Endothelial cell of umbilical vein (primary cell): Measurements from ENCODE around the gene PODXL2. TPM values are rescaled to one million over a fixed set of nuclear protein-coding genes. Genes with fewer than 3 reads are reported as not detected.

Experiments
- BruUV-seq: library from RNA; stranded (reverse); fragments of 400-500 nt; replicated peaks from 2 replicates; lab custom pipeline; 2021; lab: Mats Ljungman, UMichigan
- CTCF ChIA-PET: fragments of 300-600, 350-600 bp; sonication (Branson Sonifier 250); formaldehyde crosslinking; loops from one replicate; lab custom pipeline; 2021; ENCODE audit warnings: antibody characterized with exemption, inconsistent platforms; lab: Charles Lee
- POLR2A ChIA-PET: fragments of 300-600, 350-600 bp; sonication (Branson Sonifier 250); formaldehyde crosslinking; loops from one replicate; lab custom pipeline; 2021; ENCODE audit warnings: antibody characterized with exemption, inconsistent platforms; lab: Charles Lee
- DNase-seq: peaks from one replicate; pipeline ENCODE4 v3.0.0-alpha.2; 2011; ENCODE audit warnings: low read depth, low spot score
- FAIRE-seq: peaks from 2 replicates; lab custom pipeline; 2011; peaks lifted over from hg19 to GRCh38; lab: Jason Lieb, UNC
- H2AFZ ChIP-seq: 2 replicates; pipeline ENCODE4 v1.6.0; 2012; ENCODE audit warnings: low read depth, low read length, control low read depth, inconsistent platforms
- H3K27ac ChIP-seq: 2 replicates; pipeline ENCODE4 v1.5.1; 2011; ENCODE audit warnings: low read depth, mild to moderate bottlenecking, control low read depth, low read length, moderate library complexity; ENCODE audit not compliant: insufficient read depth
- H3K27me3 ChIP-seq, 2 experiments: 2 replicates each; pipeline versions ENCODE4 v1.6.0 to v1.6.1; 2011; ENCODE audit warnings: low read length in 2 of 2, mixed read lengths in 1 of 2; ENCODE audit not compliant: control insufficient read depth in 2 of 2, insufficient read depth in 2 of 2
- H3K36me3 ChIP-seq, 2 experiments: 2 replicates in 1 of 2; 3 replicates in 1 of 2; pipeline ENCODE4 v1.5.1; 2011; ENCODE audit warnings: low read length in 2 of 2, mild to moderate bottlenecking in 1 of 2, moderate library complexity in 1 of 2; ENCODE audit not compliant: control insufficient read depth in 2 of 2, insufficient read depth in 2 of 2; ENCODE audit errors: extremely low read depth in 1 of 2
- H3K4me1 ChIP-seq: 3 replicates; pipeline ENCODE4 v1.5.1; 2011; ENCODE audit warnings: mild to moderate bottlenecking, low read length; ENCODE audit not compliant: control insufficient read depth, insufficient read depth; ENCODE audit errors: extremely low read depth
- H3K4me2 ChIP-seq: 2 replicates; pipeline ENCODE4 v1.6.1; 2011; ENCODE audit warnings: low read length, control low read depth, mixed read lengths; ENCODE audit not compliant: insufficient read depth
- H3K4me3 ChIP-seq, 3 experiments: fragments of 200-600 bp in 1 of 3; sonication (generic), shearing (Covaris generic) in 1 of 3; replicated peaks in 1 of 3; 2 replicates each; pipeline ENCODE4 v1.5.1; 2011 to 2016; ENCODE audit warnings: control low read depth in 3 of 3, low read length in 3 of 3, mild to moderate bottlenecking in 2 of 3, inconsistent platforms in 1 of 3, low read depth in 1 of 3, moderate library complexity in 1 of 3; ENCODE audit not compliant: insufficient read depth in 1 of 3
- H3K79me2 ChIP-seq: 2 replicates; pipeline ENCODE4 v1.6.0; 2012; ENCODE audit warnings: low read length, inconsistent platforms; ENCODE audit not compliant: control insufficient read depth, insufficient read depth
- H3K9ac ChIP-seq: replicated peaks from 2 replicates; pipeline ENCODE3; 2011; ENCODE audit warnings: low read length, control low read depth; ENCODE audit not compliant: insufficient read depth; ENCODE audit errors: extremely low read depth
- H3K9me1 ChIP-seq: replicated peaks from 3 replicates; pipeline ENCODE4 v1.6.0; 2011; ENCODE audit warnings: mild to moderate bottlenecking, low read length; ENCODE audit not compliant: control insufficient read depth, insufficient read depth; ENCODE audit errors: extremely low read depth
- H3K9me3 ChIP-seq: replicated peaks from 2 replicates; pipeline ENCODE4 v1.5.1; 2012; ENCODE audit warnings: low read length, inconsistent platforms; ENCODE audit not compliant: control insufficient read depth, insufficient read depth
- H4K20me1 ChIP-seq: replicated peaks from 2 replicates; pipeline ENCODE3; 2011; ENCODE audit warnings: mild to moderate bottlenecking, low read length; ENCODE audit not compliant: control insufficient read depth, insufficient read depth; ENCODE audit errors: extremely low read depth
- CTCF ChIP-seq, 2 donors: IDR thresholded peaks; 1 replicate in 1 of 2; 2 replicates in 1 of 2; pipeline ENCODE4 v1.5.1; 2011; ENCODE audit warnings: low read length in 2 of 2, mild to moderate bottlenecking in 2 of 2, moderate library complexity in 2 of 2, control low read depth in 1 of 2, inconsistent platforms in 1 of 2, low read depth in 1 of 2; ENCODE audit not compliant: insufficient read depth in 1 of 2; ENCODE audit errors: extremely low read depth in 1 of 2
- EZH2 ChIP-seq: IDR thresholded peaks from 2 replicates; pipeline ENCODE4 v1.6.1; 2012; ENCODE audit warnings: borderline replicate concordance, low read depth, mild to moderate bottlenecking, moderate library complexity, low read length, inconsistent platforms; ENCODE audit not compliant: severe bottlenecking
- FOS ChIP-seq: IDR thresholded peaks from 2 replicates; pipeline ENCODE4 v1.6.1; 2011; ENCODE audit warnings: mild to moderate bottlenecking, low read length, moderate library complexity, borderline replicate concordance; ENCODE audit not compliant: insufficient read depth
- GATA2 ChIP-seq: IDR thresholded peaks from 2 replicates; pipeline ENCODE4 v1.7.0; 2011; ENCODE audit warnings: low read depth, mild to moderate bottlenecking, moderate library complexity, mixed read lengths, low read length; ENCODE audit not compliant: insufficient read length, insufficient read depth
- JUN ChIP-seq: IDR thresholded peaks from 2 replicates; pipeline ENCODE4 v1.6.1; 2011; ENCODE audit warnings: borderline replicate concordance, low read depth; ENCODE audit not compliant: insufficient read length, insufficient read depth
- MAX ChIP-seq: IDR thresholded peaks from 2 replicates; pipeline ENCODE4 v1.6.1; 2011; ENCODE audit not compliant: insufficient read depth, insufficient read length
- MYC ChIP-seq: IDR thresholded peaks from one replicate; pipeline ENCODE4 v1.6.1; 2011; ENCODE audit warnings: mild to moderate bottlenecking, low read depth, low read length
- POLR2A ChIP-seq: IDR thresholded peaks from 2 replicates; pipeline ENCODE4 v1.6.1; 2012; ENCODE audit warnings: low read depth, mild to moderate bottlenecking, control low read depth, low read length
- POLR2AphosphoS5 ChIP-seq: IDR thresholded peaks from 2 replicates; pipeline ENCODE4 v1.6.1; 2012; ENCODE audit warnings: low read depth, mild to moderate bottlenecking, control low read depth, low read length, moderate library complexity; ENCODE audit not compliant: insufficient read depth
- dilution Hi-C: fragments of 300-500 bp; cut with MboI; formaldehyde crosslinking; loops from one replicate; pipeline ENCODE4 v1.15.0; 2019; ENCODE audit warnings: low sequenced_read_pairs; ENCODE audit not compliant: extremely low pct_ligation_motif_present
- intact Hi-C: fragments of 100-400 bp; cut with micrococcal nuclease; formaldehyde crosslinking; loops from one replicate; pipeline ENCODE4 v1.10.0; 2022
- polyA plus RNA-seq, 4 experiments: library from polyadenylated mRNA; depleted of rRNA in 3 of 4; stranded (reverse) in 3 of 4; unstranded in 1 of 4; fragments of >200 nt; gene quantifications; 2 replicates each; pipeline versions ENCODE4 v1.2.1 to v1.2.3, GENCODE V29; 2011 to 2012; ENCODE audit warnings: missing spikeins in 1 of 4
- total RNA-seq: library from RNA; stranded (reverse); gene quantifications from 2 replicates; pipeline ENCODE4 v1.2.3, GENCODE V29; 2021

The PODXL2 gene
- total and polyA plus RNA-seq, 2 donors (not counting 3 experiments of a cell fraction or from before 2014, with no cell fraction given): 5.5 to 6.5 TPM

DNA sequence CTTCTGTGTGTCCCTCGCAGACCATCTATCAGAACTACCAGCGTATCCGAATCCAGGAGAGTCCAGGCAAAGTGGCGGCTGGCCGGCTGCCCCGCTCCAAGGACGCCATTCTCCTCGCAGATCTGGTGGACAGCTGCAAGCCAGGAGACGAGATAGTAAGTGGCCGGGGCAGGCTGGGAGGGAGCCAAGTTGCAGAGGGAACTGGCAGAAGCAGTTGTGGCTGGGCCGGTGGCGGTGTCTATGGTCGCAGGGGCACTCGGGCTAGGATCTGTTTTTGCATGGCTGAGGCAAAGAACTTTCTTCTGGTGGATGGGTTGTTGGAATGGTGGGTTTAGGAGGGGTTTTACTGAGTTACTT is 20.6 kb upstream of the PODXL2 start:
- Histone ChIP-seq H3K27ac (no peak overlapping the region), H3K9me1 (no peaks in the 10 kb centered on the region), H3K27me3 (no peaks in the 10 kb centered on the region), H3K4me3 (no peak overlapping the region), H3K79me2 (no peaks in the 10 kb centered on the region), H3K4me1 (peaks cover 8% of the 10 kb centered on the region), H3K36me3 (peaks cover 4 to 14% of the 10 kb centered on the region in 2 experiments), H3K9ac (no peak overlapping the region), H2AFZ (no peak overlapping the region), H3K4me2 (no peak overlapping the region), H4K20me1 (no peaks in the 10 kb centered on the region), H3K9me3 (no peaks in the 10 kb centered on the region)
- DNase-seq (no peak), FAIRE-seq (no peak)
- dilution Hi-C loops: no loop called here
- no TSS peak for BruUV-seq
- intact Hi-C loops: no loop called here
- no peak for TF ChIP-seq EZH2
- no peak for TF ChIP-seq GATA2
- no peak for TF ChIP-seq JUN
- TF ChIP-seq POLR2A: no peak
- TF ChIP-seq MAX: no peak
- TF ChIP-seq MYC: no peak
- TF ChIP-seq FOS: no peak
- no peak for TF ChIP-seq CTCF (IDR thresholded peaks at IDR 0.05; ENCODE audit: extremely low read depth in 1 of 2, insufficient read depth in 1 of 2, low read depth in 1 of 2, low read length in 2 of 2)
- TF ChIP-seq POLR2AphosphoS5: no peak
- ChIA-PET POLR2A (no interaction called here), CTCF (no interaction called here)
